Left forelimb (tissue), 1 donor: ENCODE measurements around the gene TCP1.
A peak's percentile ranks its signal among the peaks of the same experiment; 100 is the strongest.
"Not testable (repeated sequence)": the region's sequence is repeated elsewhere in the genome, so short reads cannot be mapped to it uniquely, and the experiment has no call there.

ENCODE experiments used
- DNase-seq: peaks from one replicate; pipeline ENCODE4 v3.0.0-alpha.2; 2018; ENCODE audit warnings: low spot score

The TCP1 gene

GRCh38 chr6:159777240-159777904 is 12.0 kb downstream of the TCP1 start:
- DNase-seq = no peak

- DNase-seq = no peak
Measured at GRCh38 chr6:159772196-159772595, 17.2 kb downstream of the TCP1 start.

- no peak for DNase-seq
Measured at GRCh38 chr6:159769470-159769869, 19.9 kb downstream of the TCP1 start.

- no peak for DNase-seq
Measured at GRCh38 chr6:159766906-159767305, 22.5 kb downstream of the TCP1 start.

- no peak for DNase-seq
Measured at GRCh38 chr6:159762681-159763293, 26.6 kb downstream of the TCP1 start.

GRCh38 chr6:159761873-159762680 is 27.3 kb downstream of the TCP1 start, which contains the start of gene ACAT2:
TSS of gene ACAT2 (plus strand) at chr6:159762045. CDS start at chr6:159762088, 43 bp downstream.
- peak; percentile 94 for DNase-seq

GRCh38 chr6:159761129-159761872 is 28.1 kb downstream of the TCP1 start:
- no peak for DNase-seq

GRCh38 chr6:159760602-159761057 is 28.8 kb downstream of the TCP1 start:
- DNase-seq = no peak

GRCh38 chr6:159759645-159760044 is 29.8 kb downstream of the TCP1 start:
- DNase-seq = no peak

GRCh38 chr6:159758031-159759001 is 31.1 kb downstream of the TCP1 start:
- no peak for DNase-seq

GRCh38 chr6:159756508-159756907 is 32.9 kb downstream of the TCP1 start:
- no peak for DNase-seq

GRCh38 chr6:159754959-159755914 is 34.2 kb downstream of the TCP1 start:
- DNase-seq = no peak

GRCh38 chr6:159754401-159754800 is 35.0 kb downstream of the TCP1 start:
- no peak for DNase-seq

GRCh38 chr6:159753081-159753872 is 36.1 kb downstream of the TCP1 start:
- no peak for DNase-seq

GRCh38 chr6:159751448-159751847 is 38.0 kb downstream of the TCP1 start:
- no peak for DNase-seq

- DNase-seq = not testable (repeated sequence)
Measured at GRCh38 chr6:159748127-159748526, 41.3 kb downstream of the TCP1 start.

GRCh38 chr6:159746759-159747158 is 42.6 kb downstream of the TCP1 start:
- DNase-seq = no peak

GRCh38 chr6:159745081-159745480 is 44.3 kb downstream of the TCP1 start:
- DNase-seq = no peak

GRCh38 chr6:159742165-159742564 is 47.2 kb downstream of the TCP1 start:
- no peak for DNase-seq
